ENCODE measurements around the gene C1orf141. TPM values are rescaled to one million over a fixed set of nuclear protein-coding genes. Genes with fewer than 3 reads are reported as not detected.

The C1orf141 gene
- total and polyA plus RNA-seq, 2 of the 8 experiments (the other 6 are each of a cell fraction or from before 2014, with no cell fraction given) = not detected

DNA sequence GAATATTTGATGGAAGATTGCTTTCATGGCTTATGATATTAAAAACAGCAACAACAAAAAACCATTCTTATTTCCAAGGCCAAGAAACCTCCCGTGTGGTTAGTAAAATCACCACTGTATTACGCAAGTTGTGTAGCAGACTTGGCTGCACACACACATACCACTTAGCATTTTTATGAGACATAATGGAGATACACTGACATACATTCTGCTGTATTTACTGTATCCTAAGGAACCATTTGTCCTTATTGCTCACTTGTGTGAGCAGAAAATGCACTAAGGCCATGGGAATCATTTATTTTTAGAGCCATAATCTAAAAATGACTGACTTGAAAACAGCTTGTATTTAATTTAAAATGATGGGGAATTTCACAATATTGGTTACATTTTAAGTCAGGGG is 584 bp upstream of the C1orf141 start:
- H3K27me3 ChIP-seq (replicated peaks in 1 of 4; ENCODE audit: control insufficient read depth in 3 of 4, extremely low read depth in 1 of 4, insufficient read depth in 3 of 4, low read length in 3 of 4) = 0 out of 7 replicates have a peak, but pooled peaks cover 0 to 2% (median 0%) of the 10 kb centered on the region in 4 experiments
- H3K9ac ChIP-seq (replicated peaks in 1 of 4; ENCODE audit: extremely low read depth in 1 of 4, low read depth in 3 of 4, low read length in 3 of 4) = no peak overlapping the region
- no peak overlapping the region for H2AFZ ChIP-seq (ENCODE audit: low read length)
- no peak overlapping the region for H2BK5ac ChIP-seq (ENCODE audit: low read depth, low read length)
- peaks cover 2 to 7% (median 4%) of the 10 kb centered on the region in 4 experiments; a peak in 4 of 7 replicates for H3K4me1 ChIP-seq (replicated peaks in 1 of 4; ENCODE audit: control insufficient read depth in 3 of 4, insufficient read depth in 4 of 4, low read length in 3 of 4)
- DNase-seq (ENCODE audit: low read depth in 1 of 2, low spot score in 2 of 2) = no peak
- no peak overlapping the region for H3K23ac ChIP-seq (ENCODE audit: insufficient read length)
- no peaks in the 10 kb centered on the region for H3K36me3 ChIP-seq (ENCODE audit: control insufficient read depth in 2 of 4, insufficient read depth in 4 of 4, low read length in 3 of 4)
- no peak overlapping the region for H4K5ac ChIP-seq (ENCODE audit: insufficient read length, low read depth, low read length)
- H2AK5ac ChIP-seq (ENCODE audit: low read depth, low read length) = no peak overlapping the region
- CTCF ChIA-PET (ENCODE audit: partially characterized antibody) = interaction anchor here (0.6 to 4.1 kb wide), 7 partner anchors 9 to 410 kb away, joined by 3 to 20 read pairs (median 5); no protein-coding TSS in a partner anchor
- H3K27ac ChIP-seq (ENCODE audit: low read depth, low read length) = no peak overlapping the region
- H4K20me1 ChIP-seq (replicated peaks in 1 of 2; ENCODE audit: control insufficient read depth in 1 of 2, insufficient read depth in 2 of 2, low read length in 2 of 2) = no peaks in the 10 kb centered on the region
- H3K79me1 ChIP-seq (ENCODE audit: low read depth, low read length) = no peaks in the 10 kb centered on the region
- POLR2A ChIA-PET (ENCODE audit: partially characterized antibody) = interaction anchor here (0.6 to 1.2 kb wide), 3 partner anchors 9 to 307 kb away, joined by 3 read pairs; no protein-coding TSS in a partner anchor
- no peaks in the 10 kb centered on the region for H3K9me3 ChIP-seq (ENCODE audit: insufficient read depth in 2 of 2, low read depth in 1 of 2, low read length in 1 of 2)
- TF ChIP-seq USF2 (IDR thresholded peaks at IDR 0.05; ENCODE audit: low read length) (no peak), CEBPB (IDR thresholded peaks at IDR 0.05; ENCODE audit: low read depth, low read length) (0 out of 2 replicates have a peak, but pooled peaks have one; percentile 3)
- H2BK12ac ChIP-seq (ENCODE audit: low read depth, low read length) = no peak overlapping the region
- H3K18ac ChIP-seq (ENCODE audit: extremely low read depth, low read length) = no peak overlapping the region
- no peak overlapping the region for H3K14ac ChIP-seq (ENCODE audit: insufficient read length)
- no peak overlapping the region for H2BK120ac ChIP-seq (replicated peaks; ENCODE audit: low read depth, low read length)
- H3K79me2 ChIP-seq (ENCODE audit: control insufficient read depth in 1 of 2, insufficient read depth in 2 of 2, low read length in 2 of 2) = no peaks in the 10 kb centered on the region
- H3K4ac ChIP-seq (replicated peaks; ENCODE audit: insufficient read length, low read depth, low read length) = no peak overlapping the region
- no peaks in the 10 kb centered on the region; the same call in 1 of the 2 replicates for H3K23me2 ChIP-seq (ENCODE audit: low read depth, low read length)
- H2BK20ac ChIP-seq (ENCODE audit: low read length) = no peak overlapping the region
- H3K4me3 ChIP-seq (ENCODE audit: extremely low read depth in 1 of 4, insufficient read depth in 2 of 4, low read depth in 3 of 4, low read length in 4 of 4) = peak overlapping the region in 1 of 4 experiments; percentile 56; a peak in 3 of 8 replicates
- no peak overlapping the region for H4K91ac ChIP-seq (replicated peaks; ENCODE audit: insufficient read length, low read length)
- H3K4me2 ChIP-seq (ENCODE audit: insufficient read depth in 1 of 2, low read depth in 2 of 2, low read length in 2 of 2) = no peak overlapping the region; a peak in 1 of 4 replicates
- no peak overlapping the region for H2BK15ac ChIP-seq (ENCODE audit: low read length)
- FAIRE-seq = peak; percentile 13
- no peak overlapping the region for H3K56ac ChIP-seq (replicated peaks; ENCODE audit: insufficient read length, low read depth, low read length)
- H4K8ac ChIP-seq (ENCODE audit: extremely low read depth, insufficient read depth, low read length) = no peak overlapping the region
- WGBS, 2 experiments (ENCODE audit: extremely low coverage in 1 of 2, insufficient coverage in 1 of 2, insufficient read length in 1 of 2, insufficient replicate concordance in 2 of 2, low coverage in 1 of 2, low lambda C conversion rate in 2 of 2, missing lambda C conversion rate in 1 of 2) = 80% methylated on average over 2 of the region's 2 CpGs; no CpG with 5 or more reads in 1 of the 2 experiments

Measured in H1 (cell line).